ENCODE measurements around the gene DUSP15. TPM values are rescaled to one million over a fixed set of nuclear protein-coding genes. Genes with fewer than 3 reads are reported as not detected.

Gene DUSP15
- total and polyA plus RNA-seq, 4 donors = 0.35 to 0.61 (median 0.42) TPM; not detected in 1

DNA sequence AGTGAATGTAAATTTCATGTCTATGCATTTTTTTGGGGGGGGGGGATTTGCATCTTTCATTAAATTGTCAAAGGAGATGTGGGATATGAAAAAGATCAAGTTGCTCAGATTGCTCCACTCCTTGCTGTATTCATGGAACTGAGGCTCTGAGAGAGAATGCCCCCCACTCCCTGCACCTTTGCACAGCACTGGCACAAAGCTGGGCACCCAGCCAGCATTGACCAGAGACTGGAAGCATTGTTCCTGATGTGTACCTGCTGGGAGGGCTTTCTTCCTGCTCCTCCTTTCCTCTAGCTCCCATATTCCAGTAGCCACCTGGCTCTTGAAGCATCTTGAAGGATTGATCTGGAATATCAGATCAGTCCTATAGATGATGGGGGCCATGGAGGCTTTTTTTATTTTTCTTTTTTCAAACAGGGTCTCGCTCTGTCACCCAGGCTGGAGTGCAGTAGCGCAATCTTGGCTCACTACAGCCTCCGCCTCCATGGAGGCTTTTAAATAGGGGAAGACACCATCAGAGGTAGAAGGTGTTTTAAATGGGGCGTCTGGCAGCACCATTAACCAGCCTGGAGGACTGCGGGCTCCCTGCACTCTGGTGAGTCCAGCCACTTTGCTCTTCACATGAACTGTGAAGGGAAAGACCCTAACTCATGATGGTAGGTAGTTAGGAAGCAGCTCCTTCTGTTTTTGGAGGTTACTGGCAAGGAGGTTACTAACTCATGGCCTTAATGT is 10.9 kb downstream of the DUSP15 start:
- no peaks in the 10 kb centered on the region for H3K36me3 ChIP-seq (ENCODE audit: control insufficient read depth in 4 of 4, insufficient read depth in 3 of 4, low read depth in 1 of 4, low read length in 3 of 4)
- H3K4me1 ChIP-seq (ENCODE audit: control insufficient read depth in 4 of 4, insufficient read depth in 4 of 4, low read length in 3 of 4) = peaks cover 2 to 16% (median 8%) of the 10 kb centered on the region in 4 donors
- no peak overlapping the region for H3K9ac ChIP-seq (ENCODE audit: low read depth in 1 of 2, low read length in 2 of 2)
- H3K9me3 ChIP-seq (ENCODE audit: control insufficient read depth in 4 of 4, low read length in 3 of 4) = no peaks in the 10 kb centered on the region
- WGBS = 90% methylated on average over 5 of the region's 5 CpGs
- TF ChIP-seq GABPA (IDR thresholded peaks at IDR 0.05 in 1 of 2, conservative IDR thresholded peaks at IDR 0.05 in 1 of 2) = no peak
- no peak for TF ChIP-seq HNF4A (conservative IDR thresholded peaks at IDR 0.05)
- TF ChIP-seq, protein P1, sequence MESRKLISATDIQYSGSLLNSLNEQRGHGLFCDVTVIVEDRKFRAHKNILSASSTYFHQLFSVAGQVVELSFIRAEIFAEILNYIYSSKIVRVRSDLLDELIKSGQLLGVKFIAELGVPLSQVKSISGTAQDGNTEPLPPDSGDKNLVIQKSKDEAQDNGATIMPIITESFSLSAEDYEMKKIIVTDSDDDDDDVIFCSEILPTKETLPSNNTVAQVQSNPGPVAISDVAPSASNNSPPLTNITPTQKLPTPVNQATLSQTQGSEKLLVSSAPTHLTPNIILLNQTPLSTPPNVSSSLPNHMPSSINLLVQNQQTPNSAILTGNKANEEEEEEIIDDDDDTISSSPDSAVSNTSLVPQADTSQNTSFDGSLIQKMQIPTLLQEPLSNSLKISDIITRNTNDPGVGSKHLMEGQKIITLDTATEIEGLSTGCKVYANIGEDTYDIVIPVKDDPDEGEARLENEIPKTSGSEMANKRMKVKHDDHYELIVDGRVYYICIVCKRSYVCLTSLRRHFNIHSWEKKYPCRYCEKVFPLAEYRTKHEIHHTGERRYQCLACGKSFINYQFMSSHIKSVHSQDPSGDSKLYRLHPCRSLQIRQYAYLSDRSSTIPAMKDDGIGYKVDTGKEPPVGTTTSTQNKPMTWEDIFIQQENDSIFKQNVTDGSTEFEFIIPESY (IDR thresholded peaks at IDR 0.05) = no peak
- no peak for TF ChIP-seq HNF4G (IDR thresholded peaks at IDR 0.05)
- TF ChIP-seq TAF1 (conservative IDR thresholded peaks at IDR 0.05) = no peak
- TF ChIP-seq, protein P2, sequence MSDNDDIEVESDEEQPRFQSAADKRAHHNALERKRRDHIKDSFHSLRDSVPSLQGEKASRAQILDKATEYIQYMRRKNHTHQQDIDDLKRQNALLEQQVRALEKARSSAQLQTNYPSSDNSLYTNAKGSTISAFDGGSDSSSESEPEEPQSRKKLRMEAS (IDR thresholded peaks at IDR 0.05) = no peak
- TF ChIP-seq, protein P3, sequence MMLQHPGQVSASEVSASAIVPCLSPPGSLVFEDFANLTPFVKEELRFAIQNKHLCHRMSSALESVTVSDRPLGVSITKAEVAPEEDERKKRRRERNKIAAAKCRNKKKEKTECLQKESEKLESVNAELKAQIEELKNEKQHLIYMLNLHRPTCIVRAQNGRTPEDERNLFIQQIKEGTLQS (IDR thresholded peaks at IDR 0.05) = no peak
- TF ChIP-seq, protein P4, sequence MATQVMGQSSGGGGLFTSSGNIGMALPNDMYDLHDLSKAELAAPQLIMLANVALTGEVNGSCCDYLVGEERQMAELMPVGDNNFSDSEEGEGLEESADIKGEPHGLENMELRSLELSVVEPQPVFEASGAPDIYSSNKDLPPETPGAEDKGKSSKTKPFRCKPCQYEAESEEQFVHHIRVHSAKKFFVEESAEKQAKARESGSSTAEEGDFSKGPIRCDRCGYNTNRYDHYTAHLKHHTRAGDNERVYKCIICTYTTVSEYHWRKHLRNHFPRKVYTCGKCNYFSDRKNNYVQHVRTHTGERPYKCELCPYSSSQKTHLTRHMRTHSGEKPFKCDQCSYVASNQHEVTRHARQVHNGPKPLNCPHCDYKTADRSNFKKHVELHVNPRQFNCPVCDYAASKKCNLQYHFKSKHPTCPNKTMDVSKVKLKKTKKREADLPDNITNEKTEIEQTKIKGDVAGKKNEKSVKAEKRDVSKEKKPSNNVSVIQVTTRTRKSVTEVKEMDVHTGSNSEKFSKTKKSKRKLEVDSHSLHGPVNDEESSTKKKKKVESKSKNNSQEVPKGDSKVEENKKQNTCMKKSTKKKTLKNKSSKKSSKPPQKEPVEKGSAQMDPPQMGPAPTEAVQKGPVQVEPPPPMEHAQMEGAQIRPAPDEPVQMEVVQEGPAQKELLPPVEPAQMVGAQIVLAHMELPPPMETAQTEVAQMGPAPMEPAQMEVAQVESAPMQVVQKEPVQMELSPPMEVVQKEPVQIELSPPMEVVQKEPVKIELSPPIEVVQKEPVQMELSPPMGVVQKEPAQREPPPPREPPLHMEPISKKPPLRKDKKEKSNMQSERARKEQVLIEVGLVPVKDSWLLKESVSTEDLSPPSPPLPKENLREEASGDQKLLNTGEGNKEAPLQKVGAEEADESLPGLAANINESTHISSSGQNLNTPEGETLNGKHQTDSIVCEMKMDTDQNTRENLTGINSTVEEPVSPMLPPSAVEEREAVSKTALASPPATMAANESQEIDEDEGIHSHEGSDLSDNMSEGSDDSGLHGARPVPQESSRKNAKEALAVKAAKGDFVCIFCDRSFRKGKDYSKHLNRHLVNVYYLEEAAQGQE (IDR thresholded peaks at IDR 0.05) = no peak
- no peak for TF ChIP-seq FOXA2 (IDR thresholded peaks at IDR 0.05)
- TF ChIP-seq, protein P5, sequence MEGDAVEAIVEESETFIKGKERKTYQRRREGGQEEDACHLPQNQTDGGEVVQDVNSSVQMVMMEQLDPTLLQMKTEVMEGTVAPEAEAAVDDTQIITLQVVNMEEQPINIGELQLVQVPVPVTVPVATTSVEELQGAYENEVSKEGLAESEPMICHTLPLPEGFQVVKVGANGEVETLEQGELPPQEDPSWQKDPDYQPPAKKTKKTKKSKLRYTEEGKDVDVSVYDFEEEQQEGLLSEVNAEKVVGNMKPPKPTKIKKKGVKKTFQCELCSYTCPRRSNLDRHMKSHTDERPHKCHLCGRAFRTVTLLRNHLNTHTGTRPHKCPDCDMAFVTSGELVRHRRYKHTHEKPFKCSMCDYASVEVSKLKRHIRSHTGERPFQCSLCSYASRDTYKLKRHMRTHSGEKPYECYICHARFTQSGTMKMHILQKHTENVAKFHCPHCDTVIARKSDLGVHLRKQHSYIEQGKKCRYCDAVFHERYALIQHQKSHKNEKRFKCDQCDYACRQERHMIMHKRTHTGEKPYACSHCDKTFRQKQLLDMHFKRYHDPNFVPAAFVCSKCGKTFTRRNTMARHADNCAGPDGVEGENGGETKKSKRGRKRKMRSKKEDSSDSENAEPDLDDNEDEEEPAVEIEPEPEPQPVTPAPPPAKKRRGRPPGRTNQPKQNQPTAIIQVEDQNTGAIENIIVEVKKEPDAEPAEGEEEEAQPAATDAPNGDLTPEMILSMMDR (IDR thresholded peaks at IDR 0.05; ENCODE audit: low read depth, low read length, missing input control) = no peak
- no peak for TF ChIP-seq JUND (IDR thresholded peaks at IDR 0.05)
- TF ChIP-seq RAD21 (IDR thresholded peaks at IDR 0.05) = no peak
- no peak for TF ChIP-seq FOXA1 (IDR thresholded peaks at IDR 0.05)
- no peak for DNase-seq (ENCODE audit: low spot score)
- H3K27ac ChIP-seq (ENCODE audit: low read depth in 1 of 2, low read length in 2 of 2) = no peak overlapping the region
- no peak overlapping the region for H3K4me3 ChIP-seq (ENCODE audit: low read depth in 1 of 3, low read length in 3 of 3)
- peaks cover 0 to 5% (median 1%) of the 10 kb centered on the region in 4 donors for H3K27me3 ChIP-seq (ENCODE audit: control insufficient read depth in 4 of 4, insufficient read depth in 4 of 4, low read length in 3 of 4)

DNA sequence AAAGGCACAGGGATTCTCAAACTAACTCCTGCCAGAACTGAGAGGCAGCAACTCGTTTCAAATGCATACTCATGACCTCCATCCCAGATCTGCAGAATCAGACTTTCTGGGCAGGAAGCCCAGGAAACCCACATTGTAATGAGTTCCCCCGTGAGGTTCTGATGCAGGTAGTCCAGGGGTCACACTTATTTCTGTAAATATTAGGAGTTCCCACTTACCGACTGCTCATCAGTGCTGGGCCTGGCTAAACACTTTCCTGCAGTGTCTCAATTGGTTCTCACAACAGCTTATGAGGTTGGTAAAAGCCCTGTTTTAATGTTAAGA is 11.6 kb downstream of the DUSP15 start:
- 52% methylated on average over 3 of the region's 3 CpGs for WGBS
- Histone ChIP-seq H3K4me1 (ENCODE audit: control insufficient read depth in 4 of 4, insufficient read depth in 4 of 4, low read length in 3 of 4) (peaks cover 2 to 16% (median 8%) of the 10 kb centered on the region in 4 donors), H3K4me3 (ENCODE audit: low read depth in 1 of 3, low read length in 3 of 3) (no peak overlapping the region), H3K36me3 (ENCODE audit: control insufficient read depth in 4 of 4, insufficient read depth in 3 of 4, low read depth in 1 of 4, low read length in 3 of 4) (no peaks in the 10 kb centered on the region), H3K9ac (ENCODE audit: low read depth in 1 of 2, low read length in 2 of 2) (no peak overlapping the region), H3K27me3 (ENCODE audit: control insufficient read depth in 4 of 4, insufficient read depth in 4 of 4, low read length in 3 of 4) (peaks cover 0 to 5% (median 1%) of the 10 kb centered on the region in 4 donors), H3K9me3 (ENCODE audit: control insufficient read depth in 4 of 4, low read length in 3 of 4) (no peaks in the 10 kb centered on the region), H3K27ac (ENCODE audit: low read depth in 1 of 2, low read length in 2 of 2) (no peak overlapping the region)
- no peak for DNase-seq (ENCODE audit: low spot score)
- TF ChIP-seq FOXA2 (IDR thresholded peaks at IDR 0.05) = no peak
- no peak for TF ChIP-seq GABPA (IDR thresholded peaks at IDR 0.05 in 1 of 2, conservative IDR thresholded peaks at IDR 0.05 in 1 of 2)
- TF ChIP-seq, protein P2 (IDR thresholded peaks at IDR 0.05) = no peak
- no peak for TF ChIP-seq TAF1 (conservative IDR thresholded peaks at IDR 0.05)
- TF ChIP-seq, protein P5 (IDR thresholded peaks at IDR 0.05; ENCODE audit: low read depth, low read length, missing input control) = no peak
- TF ChIP-seq RXRA (IDR thresholded peaks at IDR 0.05) = no peak
- TF ChIP-seq, protein P4 (IDR thresholded peaks at IDR 0.05) = no peak
- TF ChIP-seq SP1 (IDR thresholded peaks at IDR 0.05) = no peak
- no peak for TF ChIP-seq YY1 (IDR thresholded peaks at IDR 0.05)
